Measurements from ENCODE around the gene WDR64.

The WDR64 gene

GRCh38 chr1:241652012-241652411 lies at the start of gene WDR64:
WDR64 (plus strand) TSS chr1:241652281; CDS start chr1:241652485, 204 bp downstream.
- in situ Hi-C loops (cut with MboI; ENCODE audit: low sequenced_read_pairs), result no loop called here

GRCh38 chr1:241603731-241604245 lies 48.3 kb upstream of the WDR64 start:
- in situ Hi-C loops (cut with MboI; ENCODE audit: low sequenced_read_pairs), result no loop called here

- in situ Hi-C loops (cut with MboI; ENCODE audit: low sequenced_read_pairs), result no loop called here
Measured at GRCh38 chr1:241605146-241605805, 46.8 kb upstream of the WDR64 start.

- in situ Hi-C loops (cut with MboI; ENCODE audit: low sequenced_read_pairs), result no loop called here
Measured at GRCh38 chr1:241606544-241606943, 45.5 kb upstream of the WDR64 start.

- in situ Hi-C loops (cut with MboI; ENCODE audit: low sequenced_read_pairs), result no loop called here
Measured at GRCh38 chr1:241607497-241607896, 44.6 kb upstream of the WDR64 start.

GRCh38 chr1:241608379-241609033 lies 43.6 kb upstream of the WDR64 start:
- in situ Hi-C loops (cut with MboI; ENCODE audit: low sequenced_read_pairs), result no loop called here

- in situ Hi-C loops (cut with MboI; ENCODE audit: low sequenced_read_pairs), result no loop called here
Measured at GRCh38 chr1:241610056-241610815, 41.8 kb upstream of the WDR64 start.

- in situ Hi-C loops (cut with MboI; ENCODE audit: low sequenced_read_pairs), result no loop called here
Measured at GRCh38 chr1:241611063-241611462, 41.0 kb upstream of the WDR64 start.

- in situ Hi-C loops (cut with MboI; ENCODE audit: low sequenced_read_pairs), result no loop called here
Measured at GRCh38 chr1:241611736-241612135, 40.3 kb upstream of the WDR64 start.

GRCh38 chr1:241612533-241613477 lies 39.3 kb upstream of the WDR64 start:
- in situ Hi-C loops (cut with MboI; ENCODE audit: low sequenced_read_pairs), result no loop called here

GRCh38 chr1:241614144-241614543 lies 37.9 kb upstream of the WDR64 start:
- in situ Hi-C loops (cut with MboI; ENCODE audit: low sequenced_read_pairs), result no loop called here

GRCh38 chr1:241614572-241614971 lies 37.5 kb upstream of the WDR64 start:
- in situ Hi-C loops (cut with MboI; ENCODE audit: low sequenced_read_pairs), result no loop called here

- in situ Hi-C loops (cut with MboI; ENCODE audit: low sequenced_read_pairs), result no loop called here
Measured at GRCh38 chr1:241615043-241615974, 36.8 kb upstream of the WDR64 start.

- in situ Hi-C loops (cut with MboI; ENCODE audit: low sequenced_read_pairs), result no loop called here
Measured at GRCh38 chr1:241617426-241617825, 34.7 kb upstream of the WDR64 start.

- in situ Hi-C loops (cut with MboI; ENCODE audit: low sequenced_read_pairs), result no loop called here
Measured at GRCh38 chr1:241622669-241623068, 29.4 kb upstream of the WDR64 start.

GRCh38 chr1:241624935-241625334 lies 27.1 kb upstream of the WDR64 start:
- in situ Hi-C loops (cut with MboI; ENCODE audit: low sequenced_read_pairs), result loop anchor here (25.0 kb wide), 1 partner anchor 212 kb away; the partner anchor contains the start of gene EXO1

GRCh38 chr1:241627453-241628259 lies 24.4 kb upstream of the WDR64 start:
- in situ Hi-C loops (cut with MboI; ENCODE audit: low sequenced_read_pairs), result loop anchor here (25.0 kb wide), 1 partner anchor 210 kb away; the partner anchor contains the start of gene EXO1

GRCh38 chr1:241630005-241630404 lies 22.1 kb upstream of the WDR64 start:
- in situ Hi-C loops (cut with MboI; ENCODE audit: low sequenced_read_pairs), result loop anchor here (25.0 kb wide), 1 partner anchor 207 kb away; the partner anchor contains the start of gene EXO1

All from hTERT RPE-1 (cell line).